Psoas muscle (tissue), 8 donors: ENCODE measurements around the gene LRP1. TPM values are rescaled to one million over a fixed set of nuclear protein-coding genes. Genes with fewer than 3 reads are reported as not detected.

Experiments
- ATAC-seq, 4 donors: fragments of 200-7000 bp; cut with Tn5 transposase; one replicate each; pipeline ENCODE4 v1.9.1; 2020; ENCODE audit warnings: moderate library complexity in 3 of 4, mild to moderate bottlenecking in 2 of 4
- DNase-seq, 2 donors: peaks; one replicate each; pipeline ENCODE4 v3.0.0-alpha.2; 2020
- H3K27ac ChIP-seq: fragments of 200-600 bp; one replicate; pipeline ENCODE4 v1.8.0; 2022
- H3K27me3 ChIP-seq, 3 donors: fragments of 200-600 bp in 1 of 3; one replicate each; pipeline versions ENCODE4 v1.6.1 to v1.8.0; 2013 to 2022; ENCODE audit warnings: low read length in 2 of 3, mild to moderate bottlenecking in 2 of 3, moderate library complexity in 1 of 3; ENCODE audit not compliant: insufficient read depth in 3 of 3
- H3K36me3 ChIP-seq, 2 donors: fragments of 200-600 bp in 1 of 2; one replicate each; pipeline versions ENCODE4 v1.6.1 to v1.8.0; 2013 to 2022; ENCODE audit warnings: low read depth in 1 of 2, mild to moderate bottlenecking in 1 of 2, moderate library complexity in 1 of 2; ENCODE audit not compliant: insufficient read depth in 1 of 2
- H3K4me1 ChIP-seq: fragments of 200-600 bp; one replicate; pipeline ENCODE4 v1.8.0; 2022
- H3K4me3 ChIP-seq: fragments of 200-600 bp; one replicate; pipeline ENCODE4 v1.8.0; 2022; ENCODE audit warnings: mild to moderate bottlenecking
- H3K9me3 ChIP-seq: fragments of 200-600 bp; one replicate; pipeline ENCODE4 v1.8.0; 2022
- WGBS, 3 donors: extraction: QIAGEN DNeasy Blood & Tissue Kit; methylation state at CpG; one replicate each; pipeline versions ENCODE4 v1.1.6 to v1.1.7; 2013; 5-methylcytosine and 5-hydroxymethylcytosine counted together
- intact Hi-C, 2 donors: fragments of 100-400 bp; cut with DNase I; formaldehyde crosslinking; loops; one replicate each; pipeline versions ENCODE4 v1.11.0 to v1.14.2; 2022
- polyA plus RNA-seq, 3 donors: library from polyadenylated mRNA; stranded (reverse); fragments of 200-250 nt; gene quantifications; one replicate each; pipeline ENCODE4 v1.2.3, GENCODE V29; 2013
- total RNA-seq, 4 donors: library from RNA; stranded (reverse); fragmentation: NEBNext Ultra II Directional in 2 of 4; extraction: Animal tissue kit (Norgen Biotek cat#: 25700) in 2 of 4; gene quantifications; one replicate each; pipeline versions ENCODE4 v1.2.1 to v1.2.4, GENCODE V29; 2021 to 2023
- TF ChIP-seq, protein P1 (sequence below): fragments of 200-600 bp; IDR thresholded peaks from one replicate; pipeline ENCODE4 v1.8.0; 2022; ENCODE audit warnings: antibody characterized with exemption
- donor health status: healthy with polysubstance abuse.
- donor health status: DM: no; HTN: no; CAD: no; lungs with moderate emphysema.
- donor health status: Bipolar disorder and iron deficiency.
- donor health status: healthy.
- donor health status: DM: yes; HTN: yes; CAD: no.
- donor health status: DM: no; HTN: no; CAD: no.
- donor health status: DM: no; HTN: no; CAD: no.
- donor health status: DM: yes; HTN: yes; CAD: no.

LRP1 gene
- total and polyA plus RNA-seq, 7 donors, result 10.7 to 50.6 (median 33.1) TPM

GRCh38 chr12:57173089-57173488 lies 44.8 kb downstream of the LRP1 start:
- ATAC-seq, result no peak
- H3K36me3 ChIP-seq, result peaks cover 0 to 34% of the 10 kb centered on the region in 2 donors
- intact Hi-C loops, result no loop called here

DNA sequence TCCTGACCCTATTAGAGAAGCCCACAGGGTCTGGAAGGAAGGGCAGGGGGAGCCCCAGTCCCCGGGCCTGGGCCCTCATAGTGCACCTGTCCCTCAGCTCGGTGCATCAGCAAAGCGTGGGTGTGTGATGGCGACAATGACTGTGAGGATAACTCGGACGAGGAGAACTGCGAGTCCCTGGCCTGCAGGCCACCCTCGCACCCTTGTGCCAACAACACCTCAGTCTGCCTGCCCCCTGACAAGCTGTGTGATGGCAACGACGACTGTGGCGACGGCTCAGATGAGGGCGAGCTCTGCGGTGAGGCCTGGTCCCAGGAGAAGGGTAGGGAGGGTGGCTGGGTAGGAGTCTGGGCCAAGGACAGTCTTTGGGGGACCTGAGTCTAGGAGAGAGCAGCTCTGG lies 45.4 kb downstream of the LRP1 start:
- 82 to 83% (median 83%) methylated on average over 14 of the region's 14 CpGs for WGBS, 3 donors
- H3K36me3 ChIP-seq, result peaks cover 0 to 36% of the 10 kb centered on the region in 2 donors
- H3K27ac ChIP-seq, result no peak overlapping the region
- TF ChIP-seq, protein P1, sequence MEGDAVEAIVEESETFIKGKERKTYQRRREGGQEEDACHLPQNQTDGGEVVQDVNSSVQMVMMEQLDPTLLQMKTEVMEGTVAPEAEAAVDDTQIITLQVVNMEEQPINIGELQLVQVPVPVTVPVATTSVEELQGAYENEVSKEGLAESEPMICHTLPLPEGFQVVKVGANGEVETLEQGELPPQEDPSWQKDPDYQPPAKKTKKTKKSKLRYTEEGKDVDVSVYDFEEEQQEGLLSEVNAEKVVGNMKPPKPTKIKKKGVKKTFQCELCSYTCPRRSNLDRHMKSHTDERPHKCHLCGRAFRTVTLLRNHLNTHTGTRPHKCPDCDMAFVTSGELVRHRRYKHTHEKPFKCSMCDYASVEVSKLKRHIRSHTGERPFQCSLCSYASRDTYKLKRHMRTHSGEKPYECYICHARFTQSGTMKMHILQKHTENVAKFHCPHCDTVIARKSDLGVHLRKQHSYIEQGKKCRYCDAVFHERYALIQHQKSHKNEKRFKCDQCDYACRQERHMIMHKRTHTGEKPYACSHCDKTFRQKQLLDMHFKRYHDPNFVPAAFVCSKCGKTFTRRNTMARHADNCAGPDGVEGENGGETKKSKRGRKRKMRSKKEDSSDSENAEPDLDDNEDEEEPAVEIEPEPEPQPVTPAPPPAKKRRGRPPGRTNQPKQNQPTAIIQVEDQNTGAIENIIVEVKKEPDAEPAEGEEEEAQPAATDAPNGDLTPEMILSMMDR, result no peak
- H3K9me3 ChIP-seq, result no peaks in the 10 kb centered on the region
- H3K4me1 ChIP-seq, result no peaks in the 10 kb centered on the region
- intact Hi-C loops, result loop anchor here in 1 of 2 donors (2.0 kb wide), 1 partner anchor 49 kb away; no protein-coding TSS in a partner anchor
- DNase-seq (no peak), ATAC-seq (no peak)
- H3K4me3 ChIP-seq, result no peak overlapping the region
- no peaks in the 10 kb centered on the region for H3K27me3 ChIP-seq

More at GRCh38 chr12:57173089-57173488, 44.8 kb downstream of the LRP1 start:
- 63 to 79% (median 69%) methylated on average over 10 to 11 of the region's 11 CpGs for WGBS, 3 donors
- TF ChIP-seq, protein P1, result peak; percentile 34
- Histone ChIP-seq H3K4me1 (no peaks in the 10 kb centered on the region), H3K9me3 (no peaks in the 10 kb centered on the region), H3K4me3 (no peak overlapping the region), H3K27me3 (no peaks in the 10 kb centered on the region), H3K27ac (no peak overlapping the region)
- DNase-seq, result no peak

DNA sequence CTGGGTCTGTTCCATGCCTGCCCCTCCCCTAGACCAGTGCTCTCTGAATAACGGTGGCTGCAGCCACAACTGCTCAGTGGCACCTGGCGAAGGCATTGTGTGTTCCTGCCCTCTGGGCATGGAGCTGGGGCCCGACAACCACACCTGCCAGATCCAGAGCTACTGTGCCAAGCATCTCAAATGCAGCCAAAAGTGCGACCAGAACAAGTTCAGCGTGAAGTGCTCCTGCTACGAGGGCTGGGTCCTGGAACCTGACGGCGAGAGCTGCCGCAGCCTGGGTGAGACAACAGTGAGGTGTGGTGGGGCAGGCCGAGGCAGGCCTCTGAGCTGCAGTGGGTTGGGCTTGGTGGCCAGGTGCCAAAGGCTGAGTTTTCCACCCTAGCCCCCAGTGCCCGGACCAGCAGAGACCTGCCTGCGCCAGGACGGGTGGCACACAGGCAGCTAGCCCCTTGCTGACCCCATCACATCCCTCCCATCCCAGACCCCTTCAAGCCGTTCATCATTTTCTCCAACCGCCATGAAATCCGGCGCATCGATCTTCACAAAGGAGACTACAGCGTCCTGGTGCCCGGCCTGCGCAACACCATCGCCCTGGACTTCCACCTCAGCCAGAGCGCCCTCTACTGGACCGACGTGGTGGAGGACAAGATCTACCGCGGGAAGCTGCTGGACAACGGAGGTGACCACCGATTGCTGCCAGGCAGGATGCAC lies 47.3 kb downstream of the LRP1 start:
- peak; percentile 61 to 77 (median 66) for ATAC-seq
- Histone ChIP-seq H3K4me3 (no peak overlapping the region), H3K27me3 (no peaks in the 10 kb centered on the region), H3K4me1 (no peaks in the 10 kb centered on the region), H3K9me3 (no peaks in the 10 kb centered on the region), H3K27ac (no peak overlapping the region), H3K36me3 (peaks cover 0 to 35% of the 10 kb centered on the region in 2 donors)
- TF ChIP-seq, protein P1, result peak; percentile 53
- 42 to 57% (median 44%) methylated on average over 29 of the region's 29 CpGs for WGBS, 3 donors
- DNase-seq, result peak; percentile 86 to 90
- intact Hi-C loops, result loop anchor here in 1 of 2 donors (2.0 kb wide), 1 partner anchor 51 kb away; no protein-coding TSS in a partner anchor

DNA sequence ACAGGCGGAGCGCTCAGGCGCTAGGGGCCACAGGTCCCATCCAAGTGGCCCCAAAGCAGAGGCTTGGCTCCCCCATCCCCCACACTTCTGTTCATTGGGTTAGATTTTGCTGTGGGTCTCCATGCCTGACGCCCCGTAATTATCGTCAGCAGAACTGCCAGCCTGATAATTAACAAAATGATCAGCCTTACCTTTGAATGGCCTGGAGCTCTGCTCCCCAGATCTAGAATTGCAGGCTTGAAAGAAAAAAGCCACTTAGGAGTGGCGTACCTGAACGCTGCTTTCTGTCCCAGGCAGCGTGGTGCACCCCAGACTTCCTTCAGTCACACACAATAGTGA lies 47.8 kb downstream of the LRP1 start:
- ATAC-seq (no peak), DNase-seq (no peak)
- H3K9me3 ChIP-seq, result no peaks in the 10 kb centered on the region
- H3K36me3 ChIP-seq, result peaks cover 0 to 39% of the 10 kb centered on the region in 2 donors
- 84 to 93% (median 86%) methylated on average over 9 of the region's 9 CpGs for WGBS, 3 donors
- no peak overlapping the region for H3K4me3 ChIP-seq
- H3K27ac ChIP-seq, result no peak overlapping the region
- intact Hi-C loops, result no loop called here
- no peaks in the 10 kb centered on the region for H3K27me3 ChIP-seq
- TF ChIP-seq, protein P1, result peak; percentile 16
- no peaks in the 10 kb centered on the region for H3K4me1 ChIP-seq
